SU-DHL-6 (cell line): ENCODE measurements around the gene ECHDC1.

Experiments
- EZH2phosphoT487 ChIP-seq: fragments of 200-600 bp; sonication (generic), shearing (Covaris generic); conservative IDR thresholded peaks from 2 replicates; pipeline ENCODE4 v1.6.1; 2018; ENCODE audit warnings: mild to moderate bottlenecking, antibody characterized with exemption, low read length, moderate library complexity, mixed read lengths
- TF ChIP-seq, protein P1 (sequence below): fragments of 200-600 bp; sonication (generic); IDR thresholded peaks from one replicate; pipeline ENCODE4 v1.5.1; 2017; ENCODE audit warnings: antibody characterized with exemption, mild to moderate bottlenecking, low read length, moderate library complexity; ENCODE audit not compliant: insufficient read depth, poor library complexity, severe bottlenecking

DNA sequence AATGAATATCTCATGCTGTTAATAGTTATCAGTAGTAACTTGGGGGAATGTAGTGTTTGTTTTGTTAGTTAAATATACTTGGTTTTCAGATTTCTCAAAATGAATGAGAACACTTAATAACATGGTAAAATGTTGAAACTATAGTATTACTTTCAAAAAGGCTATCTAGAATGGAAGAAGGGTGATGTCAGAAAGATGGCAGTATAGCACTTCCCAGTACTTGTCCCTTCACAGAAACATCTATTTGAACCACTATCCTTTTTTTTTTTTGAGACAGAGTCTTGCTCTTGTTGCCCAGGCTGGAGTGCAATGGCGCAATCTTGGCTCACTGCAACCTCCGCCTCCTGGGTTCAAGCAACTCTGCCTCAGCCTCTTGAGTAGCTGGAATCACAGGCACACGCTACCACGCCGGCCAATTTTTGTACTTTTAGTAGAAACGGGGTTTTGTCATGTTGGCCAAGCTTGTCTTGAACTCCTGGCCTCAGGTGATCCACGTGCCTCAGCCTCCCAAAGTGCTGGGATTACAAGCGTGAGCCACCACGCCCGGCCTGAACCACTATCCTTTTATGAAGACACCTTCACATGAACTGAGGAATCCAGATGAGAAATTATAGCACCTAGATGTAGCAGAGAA lies 4.7 kb upstream of the ECHDC1 start:
- TF ChIP-seq, protein P1, sequence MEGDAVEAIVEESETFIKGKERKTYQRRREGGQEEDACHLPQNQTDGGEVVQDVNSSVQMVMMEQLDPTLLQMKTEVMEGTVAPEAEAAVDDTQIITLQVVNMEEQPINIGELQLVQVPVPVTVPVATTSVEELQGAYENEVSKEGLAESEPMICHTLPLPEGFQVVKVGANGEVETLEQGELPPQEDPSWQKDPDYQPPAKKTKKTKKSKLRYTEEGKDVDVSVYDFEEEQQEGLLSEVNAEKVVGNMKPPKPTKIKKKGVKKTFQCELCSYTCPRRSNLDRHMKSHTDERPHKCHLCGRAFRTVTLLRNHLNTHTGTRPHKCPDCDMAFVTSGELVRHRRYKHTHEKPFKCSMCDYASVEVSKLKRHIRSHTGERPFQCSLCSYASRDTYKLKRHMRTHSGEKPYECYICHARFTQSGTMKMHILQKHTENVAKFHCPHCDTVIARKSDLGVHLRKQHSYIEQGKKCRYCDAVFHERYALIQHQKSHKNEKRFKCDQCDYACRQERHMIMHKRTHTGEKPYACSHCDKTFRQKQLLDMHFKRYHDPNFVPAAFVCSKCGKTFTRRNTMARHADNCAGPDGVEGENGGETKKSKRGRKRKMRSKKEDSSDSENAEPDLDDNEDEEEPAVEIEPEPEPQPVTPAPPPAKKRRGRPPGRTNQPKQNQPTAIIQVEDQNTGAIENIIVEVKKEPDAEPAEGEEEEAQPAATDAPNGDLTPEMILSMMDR = no peak
- TF ChIP-seq EZH2phosphoT487 = no peak
